GM21390 (cell line): ENCODE data around the gene HTT.
"Not testable (repeated sequence)": the region's sequence is repeated elsewhere in the genome, so short reads cannot be mapped to it uniquely, and the experiment has no call there.

Experiments
- ATAC-seq: cut with Tn5 transposase; IDR thresholded peaks from one replicate; pipeline ENCODE4 v1.9.1; 2021; ENCODE audit not compliant: unreplicated experiment

The HTT gene

DNA sequence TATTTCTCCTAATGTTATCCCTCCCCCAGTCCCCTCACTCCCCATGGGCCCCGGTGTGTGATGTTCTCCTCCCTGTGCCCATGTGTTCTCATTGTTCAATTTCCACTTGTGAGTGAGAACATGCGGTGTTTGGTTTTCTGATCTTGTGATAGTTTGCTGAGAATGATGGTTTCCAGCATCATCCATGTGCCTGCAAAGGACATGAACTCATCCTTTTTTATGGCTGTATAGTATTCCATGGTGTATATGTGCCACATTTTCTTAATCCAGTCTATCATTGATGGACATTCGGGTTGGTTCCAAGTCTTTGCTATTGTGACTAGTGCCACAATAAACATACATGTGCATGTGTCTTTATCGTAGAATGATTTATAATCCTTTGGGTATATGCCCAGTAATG lies 86.6 kb downstream of the HTT start:
- not testable (repeated sequence) for ATAC-seq

- not testable (repeated sequence) for ATAC-seq
Measured at GRCh38 chr4:3166434-3166833, 92.0 kb downstream of the HTT start.

DNA sequence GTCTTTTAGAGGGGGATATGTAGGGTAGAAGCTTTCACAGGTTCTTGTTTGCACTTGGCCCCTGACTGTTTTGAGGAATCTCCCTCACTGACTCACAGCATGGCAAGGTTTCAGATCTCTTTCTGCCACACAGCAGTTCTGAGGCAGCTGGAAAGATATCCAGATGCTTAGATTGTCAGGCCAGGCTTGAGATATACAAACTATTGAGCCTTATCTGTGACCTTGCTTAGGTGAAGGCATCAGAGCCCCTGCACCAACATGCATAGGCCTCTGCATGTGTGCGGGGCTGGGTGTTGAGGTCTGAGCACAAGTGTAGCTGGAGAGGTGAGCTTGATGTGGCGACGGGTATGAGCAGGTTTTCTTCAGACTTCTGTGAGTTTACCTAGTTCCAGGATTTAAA lies 93.5 kb downstream of the HTT start:
- ATAC-seq: no peak

DNA sequence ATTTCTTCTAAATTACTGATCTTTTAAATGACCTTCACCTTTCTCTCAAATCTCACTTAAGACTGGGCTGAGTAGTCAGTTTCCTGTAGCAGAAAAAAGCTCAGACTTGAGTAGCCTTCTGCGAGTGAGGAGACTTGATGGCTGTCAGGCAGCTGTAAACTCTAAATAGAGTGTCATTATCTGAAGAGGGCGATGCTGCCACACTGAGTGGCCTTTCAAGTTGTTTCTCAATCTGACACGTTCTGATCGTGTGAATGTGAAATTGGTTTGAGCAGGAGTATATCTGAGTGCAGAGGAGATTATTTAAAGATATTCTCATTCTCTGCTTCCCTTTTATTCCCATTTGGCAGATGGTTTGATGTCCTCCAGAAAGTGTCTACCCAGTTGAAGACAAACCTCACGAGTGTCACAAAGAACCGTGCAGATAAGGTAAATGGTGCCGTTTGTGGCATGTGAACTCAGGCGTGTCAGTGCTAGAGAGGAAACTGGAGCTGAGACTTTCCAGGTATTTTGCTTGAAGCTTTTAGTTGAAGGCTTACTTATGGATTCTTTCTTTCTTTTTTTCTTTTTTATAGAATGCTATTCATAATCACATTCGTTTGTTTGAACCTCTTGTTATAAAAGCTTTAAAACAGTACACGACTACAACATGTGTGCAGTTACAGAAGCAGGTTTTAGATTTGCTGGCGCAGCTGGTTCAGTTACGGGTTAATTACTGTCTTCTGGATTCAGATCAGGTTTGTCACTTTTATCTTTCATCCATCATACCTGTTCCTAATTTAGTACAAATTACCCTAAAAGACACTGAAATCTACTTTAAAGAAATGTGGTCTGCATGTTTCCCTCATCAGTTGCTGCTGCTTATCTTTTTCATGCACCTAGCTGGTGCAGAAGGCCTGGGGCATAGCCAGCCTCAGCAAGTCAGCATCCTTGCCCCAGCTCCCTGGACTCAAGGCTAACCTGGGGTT lies 100.2 kb downstream of the HTT start:
- no peak for ATAC-seq

DNA sequence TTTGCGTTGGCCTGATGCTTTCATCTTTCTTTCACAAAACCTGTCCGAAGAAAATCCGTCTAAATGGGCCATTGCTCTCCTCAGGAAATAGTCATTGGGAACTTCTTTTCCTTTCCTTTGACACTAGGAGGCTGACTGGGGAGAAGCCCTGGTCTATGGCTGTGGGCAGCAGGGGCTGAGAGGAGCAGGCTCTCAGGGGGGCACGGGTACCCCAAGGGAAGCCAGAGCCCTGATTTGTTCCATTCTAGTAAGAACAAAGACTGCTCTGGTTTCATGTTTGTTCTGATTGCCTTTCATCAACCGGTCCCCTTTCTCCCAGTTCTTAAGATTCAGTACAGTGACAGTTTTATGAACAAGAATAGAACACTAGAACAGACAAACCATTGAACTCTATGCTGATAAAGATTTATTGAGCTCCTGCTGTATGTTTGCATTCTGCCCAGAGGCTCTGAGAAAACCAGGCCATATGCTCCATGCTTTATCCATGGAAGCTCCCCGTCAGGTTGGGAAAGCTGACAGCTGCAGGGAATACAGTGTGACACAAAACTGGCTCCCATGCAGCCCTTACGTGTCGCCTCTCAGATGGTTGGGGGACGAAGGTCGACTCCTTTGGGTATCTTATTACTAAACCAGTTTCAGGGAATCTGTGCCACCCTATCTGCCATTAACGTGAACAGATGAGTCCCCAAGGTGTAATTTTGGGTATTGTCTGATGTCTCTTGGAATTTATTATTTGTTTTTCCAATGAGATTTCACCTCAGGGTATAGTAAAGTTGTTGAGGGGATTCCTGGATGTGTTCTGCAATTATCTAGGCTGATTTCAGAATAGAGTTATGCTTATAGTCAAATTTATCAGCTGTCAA lies 102.1 kb downstream of the HTT start:
- no peak for ATAC-seq

DNA sequence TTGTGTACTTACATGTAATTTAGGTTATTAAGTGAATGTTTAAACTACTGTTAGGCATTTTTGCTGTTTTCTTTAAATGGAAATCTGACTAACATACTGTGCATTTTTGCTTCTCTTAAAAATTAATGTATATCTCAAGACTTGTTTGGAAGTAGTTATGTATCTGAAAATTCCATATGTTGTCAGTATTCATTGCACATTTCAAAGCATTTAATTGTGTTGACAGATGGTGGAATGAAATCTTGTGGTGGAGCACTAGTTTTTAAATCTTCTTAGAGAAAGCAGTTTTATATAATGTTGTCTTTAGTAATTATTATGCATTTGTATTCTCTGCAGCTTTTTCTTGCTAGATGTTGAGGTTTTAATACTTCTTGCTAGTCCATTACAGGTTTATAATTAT lies 102.9 kb downstream of the HTT start:
- no peak for ATAC-seq

DNA sequence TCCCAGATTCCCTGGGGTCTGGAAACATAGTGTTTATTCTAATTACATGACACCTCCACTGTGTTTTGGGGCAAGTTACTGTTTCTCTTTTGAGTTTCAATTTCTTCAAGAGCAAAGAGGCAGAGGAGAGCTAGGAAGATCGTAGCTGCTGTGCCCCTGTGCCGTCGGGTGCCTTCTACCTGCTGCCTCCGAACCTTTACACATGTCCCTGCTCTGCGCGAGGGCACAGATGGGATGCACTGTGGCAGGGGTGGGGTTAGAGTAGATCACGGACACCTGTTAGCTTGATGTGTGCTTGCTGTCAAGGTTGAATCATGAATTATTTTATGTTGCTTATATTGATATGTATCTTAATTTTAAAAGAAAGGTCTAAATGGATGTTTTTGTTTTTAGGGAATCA lies 103.4 kb downstream of the HTT start:
- ATAC-seq: no peak

- no peak for ATAC-seq
Measured at GRCh38 chr4:3178351-3178750, 103.9 kb downstream of the HTT start.

DNA sequence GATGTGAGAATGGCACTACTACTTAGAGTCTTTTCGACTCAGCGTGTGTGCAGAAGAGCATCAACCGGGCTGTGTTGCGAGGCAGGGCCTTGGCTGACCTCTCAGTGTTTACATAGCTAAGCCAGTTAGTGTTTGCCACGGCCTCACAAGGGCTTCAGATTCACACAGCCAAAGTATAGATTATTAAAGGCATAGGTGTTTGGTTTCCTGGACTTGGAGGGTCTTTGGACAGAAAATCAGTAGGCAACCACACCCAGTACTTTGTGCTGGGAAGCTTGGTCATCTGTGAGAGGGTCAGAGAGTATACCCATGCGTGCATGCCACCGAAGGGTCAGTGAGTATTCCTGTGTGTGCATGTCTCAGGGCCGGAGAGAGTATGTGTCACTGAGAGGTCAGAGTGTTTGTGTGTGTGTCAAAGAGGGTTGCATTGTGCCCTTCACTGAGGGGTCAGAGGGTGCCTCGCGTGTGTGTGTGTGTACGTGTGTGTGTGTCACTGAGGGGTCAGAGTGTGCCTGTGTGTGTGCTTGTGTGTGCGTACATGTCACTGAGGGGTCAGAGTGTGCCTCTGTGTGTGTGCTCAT lies 104.7 kb downstream of the HTT start:
- no peak for ATAC-seq

- ATAC-seq: no peak
Measured at GRCh38 chr4:3183008-3183407, 108.5 kb downstream of the HTT start.

DNA sequence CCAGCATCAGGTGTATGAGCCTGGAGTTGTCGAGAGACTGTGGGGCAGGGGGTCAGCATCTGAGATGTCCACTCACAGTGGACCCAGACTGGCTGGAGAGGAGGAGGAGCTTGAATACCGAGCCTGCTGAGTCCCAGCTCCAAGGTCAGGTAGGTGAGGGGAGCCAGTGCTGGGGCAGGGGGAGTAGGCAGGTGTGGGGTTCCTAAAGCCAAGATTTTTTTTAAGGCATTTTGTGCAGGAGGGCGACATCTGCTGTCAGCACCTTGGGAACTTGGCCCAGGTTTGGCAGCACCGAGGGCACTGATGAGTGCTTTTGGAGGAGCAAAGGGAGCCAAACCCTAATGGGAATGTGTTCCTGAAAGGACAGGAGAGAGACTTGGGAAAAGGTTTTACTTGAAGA lies 110.2 kb downstream of the HTT start:
- no peak for ATAC-seq

DNA sequence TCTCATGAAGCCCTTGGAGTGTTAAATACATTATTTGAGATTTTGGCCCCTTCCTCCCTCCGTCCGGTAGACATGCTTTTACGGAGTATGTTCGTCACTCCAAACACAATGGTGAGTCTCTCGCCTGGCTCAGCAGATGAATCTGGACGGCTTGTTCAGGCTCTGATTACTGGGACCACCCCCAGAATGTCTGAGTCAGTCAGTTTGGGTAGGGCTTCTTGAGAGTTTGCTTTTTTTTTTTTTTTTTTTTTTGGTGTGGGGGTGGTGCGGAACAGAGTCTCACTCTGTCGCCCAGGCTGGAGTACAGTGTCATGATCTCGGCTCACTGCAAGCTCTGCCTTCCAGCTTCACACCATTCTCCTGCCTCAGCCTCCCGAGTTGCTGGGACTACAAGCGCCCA lies 112.1 kb downstream of the HTT start:
- no peak for ATAC-seq

DNA sequence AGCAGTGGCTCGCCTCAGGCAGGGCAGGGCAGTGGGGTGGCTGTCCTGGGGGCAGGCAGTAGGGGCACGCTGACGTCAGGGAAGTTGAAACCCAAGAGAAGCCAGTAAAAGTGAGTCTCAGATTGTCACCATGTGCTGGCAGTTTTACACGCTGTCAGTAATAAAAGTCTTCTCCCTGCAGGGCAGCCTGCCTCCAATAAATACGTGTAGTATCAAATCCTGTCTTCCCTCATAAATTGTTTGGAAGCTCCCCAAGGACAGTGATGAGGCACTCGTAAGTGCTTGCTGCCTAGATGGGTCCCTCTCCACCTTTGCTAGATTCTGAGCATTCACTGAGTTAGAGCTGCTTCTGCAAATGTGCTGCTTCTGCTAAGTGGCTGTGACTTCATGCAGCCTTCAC lies 113.6 kb downstream of the HTT start:
- no peak for ATAC-seq

DNA sequence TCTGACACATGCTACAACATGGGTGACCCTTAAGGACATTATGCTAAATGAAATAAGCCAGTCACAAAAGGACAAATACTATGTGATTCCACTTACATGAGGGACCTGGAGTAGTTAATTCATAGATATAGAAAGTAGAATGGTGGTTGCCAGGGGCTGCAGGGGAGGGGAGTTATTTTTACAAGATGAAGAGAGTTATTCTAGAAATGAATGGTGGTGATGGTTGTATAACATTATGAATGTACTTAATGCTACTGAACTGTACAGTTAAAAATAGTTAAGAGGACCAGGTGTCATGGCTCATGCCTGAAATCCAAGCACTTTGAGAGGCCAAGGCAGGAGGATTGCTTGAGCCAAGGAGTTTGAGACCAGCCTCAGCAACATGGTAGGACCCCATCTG lies 115.0 kb downstream of the HTT start:
- no peak for ATAC-seq

DNA sequence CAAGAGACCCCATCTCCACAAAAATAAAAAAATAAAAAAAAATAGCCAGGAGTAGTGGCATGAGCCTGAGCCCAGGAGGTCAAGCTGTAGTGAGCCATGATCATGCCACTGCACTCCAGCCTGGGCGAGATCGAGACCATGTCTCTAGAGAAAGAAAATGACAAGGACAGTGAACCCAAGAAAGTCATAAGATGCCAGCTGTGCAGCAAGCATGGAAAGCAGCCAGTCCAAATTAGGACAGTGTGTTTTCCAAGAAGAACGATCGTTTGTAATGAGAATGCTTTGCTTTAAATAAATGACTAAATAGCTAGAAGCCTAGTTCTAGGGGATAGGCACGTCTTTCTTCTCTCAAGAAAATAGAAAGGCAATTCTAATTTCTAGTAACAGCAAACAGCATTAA lies 116.1 kb downstream of the HTT start:
- no peak for ATAC-seq

- no peak for ATAC-seq
Measured at GRCh38 chr4:3192188-3192587, 117.7 kb downstream of the HTT start.

GRCh38 chr4:3192827-3193226 lies 118.3 kb downstream of the HTT start:
- no peak for ATAC-seq

DNA sequence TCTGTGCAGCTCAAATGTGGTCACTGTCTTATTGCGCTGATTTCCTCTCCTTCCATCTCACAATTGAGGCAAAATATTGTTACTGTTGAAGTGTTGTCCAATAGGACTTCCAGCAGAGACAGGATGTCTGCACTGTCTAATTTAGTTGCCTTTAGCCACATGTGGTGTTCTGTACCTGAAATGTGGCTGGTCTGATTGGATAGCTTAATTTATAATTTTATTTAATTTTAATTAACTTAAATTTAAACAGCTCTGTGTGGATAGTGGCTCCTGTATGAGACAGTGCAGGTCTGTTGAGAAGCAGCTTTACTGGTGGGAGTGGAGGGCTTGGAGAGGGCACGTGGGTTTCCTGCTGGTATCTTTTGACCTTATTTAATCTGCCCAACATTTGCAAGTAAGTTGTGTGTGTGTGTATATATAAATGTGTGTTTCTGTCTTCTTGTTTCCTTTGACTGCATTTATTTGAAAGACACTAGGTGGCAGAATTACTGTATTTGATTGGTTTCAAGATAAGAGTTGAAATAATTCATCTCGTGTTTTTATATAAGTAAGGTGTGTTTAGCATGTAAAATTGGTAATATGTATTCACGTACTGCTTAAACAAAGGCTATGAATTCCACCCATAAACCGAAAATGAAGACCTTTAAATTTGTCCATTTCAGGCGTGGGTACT lies 119.2 kb downstream of the HTT start:
- no peak for ATAC-seq

DNA sequence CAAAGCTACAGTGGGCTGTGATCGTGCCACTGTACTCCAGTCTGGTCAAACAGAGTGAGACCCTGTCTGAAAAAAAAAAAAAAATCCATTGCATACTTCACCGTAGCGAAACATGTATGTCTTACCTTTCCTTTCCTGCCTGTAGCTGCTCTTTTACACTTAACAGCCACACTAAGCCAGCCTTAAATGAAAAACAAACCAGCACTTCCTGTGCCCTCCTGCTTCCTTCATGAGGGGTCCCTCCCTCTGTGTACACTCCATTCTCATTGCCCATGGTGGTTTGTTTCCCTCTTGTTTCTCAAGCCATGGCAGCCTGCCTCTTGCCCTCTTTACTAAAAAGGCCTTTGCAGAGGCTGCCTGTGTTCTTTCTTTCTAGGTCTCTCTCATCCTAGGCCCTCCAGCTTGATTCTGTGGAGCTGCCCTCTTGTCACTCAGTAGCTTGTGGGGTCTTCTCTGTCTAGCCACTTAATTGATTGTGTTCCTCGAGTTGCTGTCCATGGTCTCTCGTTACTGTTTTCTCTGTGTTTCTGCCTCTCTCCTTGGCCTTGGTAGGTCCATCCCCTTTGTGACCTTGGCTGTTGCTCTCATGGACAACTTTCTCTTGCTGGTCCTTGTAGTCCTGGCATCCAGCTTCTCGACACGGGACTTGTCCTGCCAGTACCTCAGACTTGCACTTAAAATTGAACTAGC lies 122.3 kb downstream of the HTT start:
- no peak for ATAC-seq

- no peak for ATAC-seq
Measured at GRCh38 chr4:3197366-3198105, 123.1 kb downstream of the HTT start.
